Measurements from ENCODE around the gene ADAMTSL4.
"Not testable (repeated sequence)": the region's sequence is repeated elsewhere in the genome, so short reads cannot be mapped to it uniquely, and the experiment has no call there.

Gene ADAMTSL4

DNA sequence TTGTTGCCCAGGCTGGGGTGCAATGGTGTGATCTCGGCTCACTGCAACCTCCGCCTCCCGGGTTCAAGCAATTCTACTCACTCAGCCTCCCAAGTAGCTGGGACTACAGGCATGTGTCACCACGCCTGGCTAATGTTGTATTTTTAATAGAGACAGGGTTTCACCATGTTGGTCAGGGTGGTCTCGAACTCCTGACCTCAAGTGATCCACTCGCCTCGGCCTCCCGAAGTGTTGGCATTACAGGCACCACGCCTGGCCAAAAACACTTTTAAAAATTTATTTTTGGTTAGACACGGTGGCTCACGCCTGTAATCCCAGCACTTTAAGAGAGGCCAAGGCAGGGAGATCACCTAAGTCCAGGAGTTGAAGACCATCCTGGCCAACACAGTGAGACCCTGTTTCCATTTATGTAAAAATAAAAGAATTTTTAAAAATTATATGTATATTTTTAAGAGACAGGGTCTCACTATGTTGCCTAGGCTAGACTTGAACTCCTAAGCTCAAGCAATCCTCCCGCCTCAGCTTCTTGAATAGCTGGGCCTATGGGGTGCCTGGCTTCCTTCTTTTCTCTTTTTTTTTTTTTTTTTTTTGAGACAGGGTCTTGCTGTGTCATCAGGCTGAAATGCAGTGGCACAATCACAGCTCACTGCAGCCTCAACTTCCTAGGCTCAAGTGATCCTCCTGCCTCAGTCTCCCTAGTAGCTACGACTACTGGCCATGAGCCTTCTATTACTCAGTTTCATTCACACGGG lies 16.2 kb downstream of the ADAMTSL4 start:
- Mint-ChIP-seq H3K27ac (peak overlapping the region; percentile 100), H3K36me3 (ENCODE audit: low read depth) (peaks cover 14% of the 10 kb centered on the region), H3K4me3 (peak overlapping the region; percentile 41), H3K4me1 (ENCODE audit: low read depth) (peaks cover 95% of the 10 kb centered on the region)
- not testable (repeated sequence) for H3K27me3 Mint-ChIP-seq, H3K9me3 Mint-ChIP-seq

DNA sequence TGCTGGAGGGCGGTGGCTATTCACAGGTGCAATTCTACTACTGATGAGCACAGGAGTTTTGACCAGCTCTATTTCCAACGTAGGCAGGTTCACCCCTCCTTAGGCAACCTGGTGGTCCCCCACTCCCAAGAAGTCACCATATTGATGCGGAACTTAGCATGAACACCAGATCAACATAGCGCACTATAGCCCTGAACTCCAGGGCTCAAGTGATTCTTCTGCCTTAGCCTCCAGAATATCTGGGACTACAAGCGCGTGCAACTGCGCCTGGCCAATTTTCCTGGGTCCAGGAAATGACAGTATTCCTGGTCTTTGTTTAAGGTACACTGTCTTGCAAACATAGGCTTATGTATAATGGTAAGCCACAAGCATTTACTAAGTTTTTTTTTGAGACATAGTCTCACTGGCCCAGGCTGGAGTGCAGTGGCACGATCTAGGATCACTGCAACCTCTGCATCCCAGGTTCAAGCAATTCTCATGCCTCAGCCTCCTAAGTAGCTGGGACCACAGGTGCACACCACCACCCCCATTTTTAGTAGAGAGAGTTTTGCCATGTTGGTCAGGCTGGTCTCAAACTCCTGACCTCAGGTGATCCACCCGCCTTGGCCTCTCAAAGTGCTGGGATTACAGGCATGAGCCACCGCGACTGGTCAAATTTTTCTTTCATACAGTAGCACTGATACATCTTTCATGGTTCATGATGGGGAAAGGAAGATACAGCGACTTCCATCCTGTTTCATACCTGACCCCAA lies 17.6 kb downstream of the ADAMTSL4 start:
- Mint-ChIP-seq H3K4me3 (peak overlapping the region; percentile 82), H3K27me3 (no peaks in the 10 kb centered on the region), H3K9me3 (no peaks in the 10 kb centered on the region), H3K4me1 (ENCODE audit: low read depth) (peaks cover 96% of the 10 kb centered on the region), H3K27ac (peak overlapping the region; percentile 100), H3K36me3 (ENCODE audit: low read depth) (peaks cover 24% of the 10 kb centered on the region)

DNA sequence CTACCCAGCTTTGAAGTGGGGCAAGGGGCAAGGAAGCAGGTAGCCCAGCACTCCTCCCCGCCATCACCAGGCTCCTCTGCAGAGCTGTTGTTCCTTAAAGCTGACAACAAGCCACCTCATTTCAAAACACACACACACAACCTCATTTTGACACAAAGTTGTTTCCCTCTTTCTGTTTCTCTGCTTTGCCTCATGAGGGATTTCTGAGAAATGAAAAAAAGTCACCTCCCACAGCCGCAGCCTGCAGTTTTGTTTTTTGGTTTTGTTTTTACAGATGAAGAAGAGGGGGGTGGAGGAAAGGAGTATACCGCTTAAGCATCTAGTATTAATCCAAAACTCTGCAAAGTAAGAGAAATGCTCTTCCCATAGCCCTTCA lies 18.1 kb downstream of the ADAMTSL4 start:
- Mint-ChIP-seq H3K27me3 (no peaks in the 10 kb centered on the region), H3K4me1 (ENCODE audit: low read depth) (peaks cover 96% of the 10 kb centered on the region), H3K36me3 (ENCODE audit: low read depth) (peaks cover 25% of the 10 kb centered on the region), H3K27ac (peak overlapping the region; percentile 100), H3K4me3 (peak overlapping the region; percentile 82), H3K9me3 (no peaks in the 10 kb centered on the region)

DNA sequence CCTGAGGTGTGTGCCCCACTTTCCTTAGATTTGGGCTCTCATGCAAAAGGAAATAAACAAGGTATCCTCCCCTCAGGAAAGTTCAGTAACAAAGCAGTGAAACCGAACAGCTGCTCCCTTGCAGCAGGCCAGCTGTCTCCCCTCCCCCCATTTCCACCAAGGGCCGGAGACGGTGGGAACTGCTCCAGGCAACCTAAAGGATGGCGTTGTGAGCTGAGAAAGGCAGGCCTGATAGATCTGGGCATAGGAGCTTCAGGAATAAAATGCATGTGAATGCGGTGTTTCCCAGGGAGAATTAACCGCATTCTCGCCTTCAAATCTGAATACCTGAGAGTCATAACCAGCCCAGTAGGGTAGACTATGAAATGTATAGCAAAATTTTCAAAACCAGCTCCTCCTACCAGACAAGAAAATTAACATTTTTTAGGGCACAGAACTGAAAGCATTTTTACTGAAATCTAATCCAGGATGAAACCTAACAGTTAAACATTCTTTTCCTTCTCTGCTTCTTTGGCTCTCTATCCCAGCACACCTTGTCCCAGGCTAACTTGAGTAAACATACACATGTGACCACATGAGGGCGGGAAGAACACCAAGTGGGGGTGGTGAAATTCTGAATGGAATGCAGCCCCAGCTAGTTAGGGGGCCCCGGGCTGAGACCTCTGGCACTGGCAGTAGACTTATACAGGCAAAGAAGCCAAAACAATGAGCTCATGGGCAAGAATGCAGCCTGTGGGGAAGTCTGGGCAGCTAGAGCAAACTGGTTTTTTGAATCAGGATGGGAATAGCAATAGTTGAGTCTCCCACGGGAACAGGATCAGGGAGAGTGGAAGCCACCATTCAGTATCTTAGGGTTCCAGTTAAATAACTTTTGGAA lies 18.7 kb downstream of the ADAMTSL4 start:
- H3K4me3 Mint-ChIP-seq: peak overlapping the region; percentile 82
- H3K9me3 Mint-ChIP-seq: no peaks in the 10 kb centered on the region
- H3K4me1 Mint-ChIP-seq (ENCODE audit: low read depth): peaks cover 96% of the 10 kb centered on the region
- peaks cover 31% of the 10 kb centered on the region for H3K36me3 Mint-ChIP-seq (ENCODE audit: low read depth)
- no peaks in the 10 kb centered on the region for H3K27me3 Mint-ChIP-seq
- peak overlapping the region; percentile 100 for H3K27ac Mint-ChIP-seq

DNA sequence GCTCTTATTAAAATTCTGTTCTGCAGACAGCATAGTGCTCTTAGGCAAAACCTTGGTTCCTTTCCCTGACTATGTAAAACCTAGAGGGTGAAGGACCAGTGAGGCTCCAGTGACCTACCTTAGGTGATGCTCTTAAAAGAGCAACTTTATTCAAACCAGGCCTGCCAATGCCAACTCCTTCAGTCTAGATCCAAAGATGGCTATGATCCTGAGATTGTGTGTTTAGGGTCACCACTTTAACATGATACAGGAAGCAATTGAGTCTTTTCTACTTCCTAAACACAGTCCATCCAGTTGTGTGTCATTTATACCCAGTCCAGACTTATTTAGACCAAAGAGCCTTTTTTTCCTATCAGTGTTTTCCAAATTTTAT lies 19.4 kb downstream of the ADAMTSL4 start:
- no peaks in the 10 kb centered on the region for H3K27me3 Mint-ChIP-seq
- peak overlapping the region; percentile 82 for H3K4me3 Mint-ChIP-seq
- H3K4me1 Mint-ChIP-seq (ENCODE audit: low read depth): peaks cover 96% of the 10 kb centered on the region
- H3K27ac Mint-ChIP-seq: peak overlapping the region; percentile 100
- no peaks in the 10 kb centered on the region for H3K9me3 Mint-ChIP-seq
- peaks cover 38% of the 10 kb centered on the region for H3K36me3 Mint-ChIP-seq (ENCODE audit: low read depth)

DNA sequence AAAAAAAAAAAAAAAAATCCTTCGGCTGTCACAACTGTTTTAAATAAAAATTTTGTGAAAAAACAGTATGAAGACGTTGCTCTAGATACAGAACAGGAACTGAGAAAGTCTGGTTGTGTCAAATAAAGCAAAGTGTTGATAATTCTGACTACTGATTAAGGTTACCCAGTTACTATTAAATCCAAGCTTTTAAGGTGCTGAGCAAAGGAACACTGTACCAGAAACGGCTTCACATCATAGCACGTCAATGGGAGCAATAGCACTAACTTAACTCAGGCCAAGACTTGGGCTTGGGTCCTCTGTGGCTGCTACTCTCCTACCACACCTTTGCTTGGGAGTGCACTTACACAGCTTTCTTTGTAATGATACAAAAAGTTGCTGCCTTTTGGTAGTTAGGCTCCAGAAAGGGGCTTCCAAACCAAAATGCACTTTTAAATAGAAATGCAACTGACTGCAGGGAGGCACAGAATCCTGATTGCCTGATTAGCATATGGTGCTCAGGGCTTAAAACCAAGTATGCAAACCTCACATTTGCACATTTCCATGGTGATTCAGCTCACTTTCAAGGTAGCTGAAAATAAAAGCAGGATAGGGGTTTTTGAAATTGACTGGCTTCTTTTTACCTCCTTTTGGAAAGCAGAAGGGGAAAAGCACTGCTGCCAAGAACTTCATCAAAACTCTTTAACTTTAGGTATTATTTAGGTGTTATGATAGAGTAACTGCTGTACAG lies 23.9 kb downstream of the ADAMTSL4 start:
- H3K4me3 Mint-ChIP-seq: peak overlapping the region; percentile 81
- peaks cover 79% of the 10 kb centered on the region for H3K36me3 Mint-ChIP-seq (ENCODE audit: low read depth)
- peak overlapping the region; percentile 91 for H3K27ac Mint-ChIP-seq
- H3K9me3 Mint-ChIP-seq: no peaks in the 10 kb centered on the region
- no peaks in the 10 kb centered on the region for H3K27me3 Mint-ChIP-seq
- H3K4me1 Mint-ChIP-seq (ENCODE audit: low read depth): peaks cover 78% of the 10 kb centered on the region

DNA sequence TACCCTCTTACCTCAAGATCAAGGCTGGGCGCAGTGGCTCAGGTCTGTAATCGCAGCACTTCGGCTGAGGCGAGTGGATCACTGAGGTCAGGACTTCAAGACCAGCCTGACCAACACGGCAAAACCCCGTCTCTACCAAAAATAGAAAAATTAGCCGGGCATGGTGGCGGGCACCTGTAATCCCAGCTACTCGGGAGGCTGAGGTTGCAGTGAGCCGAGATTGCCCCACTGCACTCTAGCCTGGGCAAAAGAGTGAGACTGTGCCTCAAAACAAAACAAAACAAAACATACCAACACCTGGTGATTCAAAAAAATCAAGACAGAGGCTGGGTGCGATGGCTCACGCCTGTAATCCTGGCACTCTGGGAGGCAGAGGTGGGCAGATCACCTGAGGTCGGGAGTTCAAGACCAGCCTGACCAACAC lies 24.5 kb downstream of the ADAMTSL4 start:
- not testable (repeated sequence) for H3K27me3 Mint-ChIP-seq, H3K9me3 Mint-ChIP-seq
- H3K27ac Mint-ChIP-seq: peak overlapping the region; percentile 91
- H3K36me3 Mint-ChIP-seq (ENCODE audit: low read depth): peaks cover 84% of the 10 kb centered on the region
- peaks cover 76% of the 10 kb centered on the region for H3K4me1 Mint-ChIP-seq (ENCODE audit: low read depth)
- peak overlapping the region; percentile 81 for H3K4me3 Mint-ChIP-seq

DNA sequence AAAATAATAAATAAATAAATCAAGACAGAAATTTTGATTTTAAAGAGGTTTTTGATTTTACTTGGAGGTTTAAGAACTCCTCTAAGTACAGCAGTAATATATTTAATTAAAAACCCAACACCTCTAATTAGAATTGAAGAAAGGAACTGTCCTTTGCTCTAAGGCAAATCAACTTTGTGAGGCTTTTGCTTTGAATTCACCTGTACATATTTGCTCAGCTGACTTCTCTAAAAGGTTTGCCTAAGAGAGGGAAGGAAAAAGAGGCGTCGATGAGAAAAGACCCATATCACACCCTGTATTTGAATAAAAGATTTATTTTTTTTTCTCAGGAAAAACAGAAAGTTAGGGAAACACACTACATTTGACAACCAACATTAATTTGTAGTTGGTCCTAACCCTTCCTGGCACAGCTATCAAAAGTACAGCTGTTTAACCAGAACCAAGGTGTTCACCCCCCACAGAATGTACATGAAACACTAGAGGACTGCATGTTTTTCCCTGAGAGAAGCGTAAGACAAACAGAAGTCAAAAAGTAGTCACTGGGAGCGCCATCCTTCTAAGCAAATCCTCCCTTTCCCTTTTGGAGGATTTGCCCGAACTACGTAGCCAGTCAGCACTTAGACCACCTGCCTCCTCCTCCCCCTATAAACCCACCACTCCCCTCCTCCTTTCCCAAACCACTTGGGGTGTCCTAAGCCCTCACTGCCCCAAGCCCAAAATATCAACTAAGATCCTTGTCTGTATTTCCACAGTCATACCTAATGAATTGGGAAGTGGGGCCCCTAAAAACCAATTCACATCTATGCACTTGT lies 25.3 kb downstream of the ADAMTSL4 start:
- H3K27ac Mint-ChIP-seq: peak overlapping the region; percentile 96
- H3K36me3 Mint-ChIP-seq (ENCODE audit: low read depth): peaks cover 88% of the 10 kb centered on the region
- no peaks in the 10 kb centered on the region for H3K9me3 Mint-ChIP-seq
- H3K4me1 Mint-ChIP-seq (ENCODE audit: low read depth): peaks cover 71% of the 10 kb centered on the region
- peak overlapping the region; percentile 100 for H3K4me3 Mint-ChIP-seq
- no peaks in the 10 kb centered on the region for H3K27me3 Mint-ChIP-seq

DNA sequence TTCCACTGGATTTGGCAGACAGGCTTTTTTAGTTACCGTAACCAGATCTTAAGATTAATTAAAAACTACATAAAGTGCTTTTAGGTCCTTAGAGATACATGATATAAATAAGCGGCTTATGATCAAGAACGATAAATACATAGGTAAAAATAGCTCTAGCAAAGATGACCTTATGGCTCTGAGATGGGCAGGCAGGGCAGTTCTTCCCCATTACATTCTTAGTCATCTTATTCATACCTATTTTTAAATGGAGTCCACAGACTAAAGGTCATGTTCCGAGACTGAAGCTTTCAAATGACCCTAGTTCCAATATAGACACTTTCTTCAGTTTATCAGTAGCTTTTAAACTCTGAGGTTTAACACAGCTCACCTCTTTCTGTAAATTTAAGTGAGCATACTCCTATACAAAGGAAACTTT lies 25.9 kb downstream of the ADAMTSL4 start:
- Mint-ChIP-seq H3K36me3 (ENCODE audit: low read depth) (peaks cover 83% of the 10 kb centered on the region), H3K9me3 (no peaks in the 10 kb centered on the region), H3K27me3 (no peaks in the 10 kb centered on the region), H3K4me1 (ENCODE audit: low read depth) (peaks cover 69% of the 10 kb centered on the region), H3K27ac (peak overlapping the region; percentile 96), H3K4me3 (peak overlapping the region; percentile 100)

DNA sequence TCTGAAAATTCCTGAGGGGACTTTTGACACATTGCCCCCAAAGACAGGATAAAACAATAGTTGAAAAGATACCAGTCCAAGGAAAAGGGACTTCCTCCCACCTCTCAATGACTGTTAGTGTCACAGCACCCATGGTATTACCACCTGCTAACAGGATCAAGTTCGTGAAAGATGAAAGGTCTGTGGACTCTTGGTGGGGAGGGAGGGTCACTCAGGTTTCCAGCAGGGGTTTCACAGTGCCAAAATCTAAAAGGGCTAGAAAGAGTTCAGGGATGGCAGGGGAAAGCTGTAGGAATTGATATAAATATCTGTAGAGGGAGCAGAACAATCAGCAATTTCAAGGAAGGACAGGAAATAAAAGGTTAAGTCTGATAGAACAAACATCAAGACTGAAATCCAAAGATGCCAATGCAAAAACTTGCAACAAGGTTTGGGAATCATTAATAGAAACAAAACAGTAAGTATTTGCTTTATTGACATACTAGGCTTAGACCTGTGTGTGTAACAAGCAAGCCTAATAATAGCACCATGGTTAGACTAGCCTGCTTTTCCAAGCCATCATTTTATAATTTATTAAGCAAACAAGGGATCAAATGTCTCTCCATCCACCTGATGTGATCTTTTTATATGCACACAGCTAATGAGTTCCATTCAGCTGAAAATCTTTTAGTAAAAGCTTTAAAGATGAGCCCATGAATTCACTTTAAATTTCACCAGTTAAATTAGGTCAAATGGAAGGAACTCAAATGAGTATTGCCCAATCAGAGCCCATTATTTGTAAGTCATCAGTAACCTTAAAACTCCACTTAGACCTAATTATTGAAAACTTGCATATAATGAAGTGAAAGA lies 26.5 kb downstream of the ADAMTSL4 start:
- Mint-ChIP-seq H3K27me3 (no peaks in the 10 kb centered on the region), H3K27ac (peak overlapping the region; percentile 96), H3K9me3 (no peaks in the 10 kb centered on the region), H3K4me3 (peak overlapping the region; percentile 100), H3K36me3 (ENCODE audit: low read depth) (peaks cover 79% of the 10 kb centered on the region), H3K4me1 (ENCODE audit: low read depth) (peaks cover 69% of the 10 kb centered on the region)

DNA sequence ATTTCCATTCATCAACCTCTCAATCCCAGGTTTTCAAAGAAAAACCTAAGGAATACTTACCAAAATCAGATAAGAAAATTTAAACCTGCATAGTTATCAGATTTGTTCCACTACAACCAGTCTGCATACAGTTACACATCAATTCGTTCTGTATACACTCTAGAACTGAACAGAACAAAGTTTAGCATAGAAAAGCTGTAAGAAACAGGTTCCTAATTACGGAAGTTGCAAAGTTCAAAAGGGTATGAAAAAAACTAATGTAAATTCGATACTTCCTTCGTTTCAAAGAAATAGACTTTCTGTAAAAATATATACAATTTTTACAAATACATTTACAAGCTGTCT lies 27.1 kb downstream of the ADAMTSL4 start:
- H3K36me3 Mint-ChIP-seq (ENCODE audit: low read depth): peaks cover 73% of the 10 kb centered on the region
- H3K4me3 Mint-ChIP-seq: peak overlapping the region; percentile 100
- H3K27ac Mint-ChIP-seq: peak overlapping the region; percentile 96
- H3K27me3 Mint-ChIP-seq: no peaks in the 10 kb centered on the region
- H3K4me1 Mint-ChIP-seq (ENCODE audit: low read depth): peaks cover 68% of the 10 kb centered on the region
- no peaks in the 10 kb centered on the region for H3K9me3 Mint-ChIP-seq

DNA sequence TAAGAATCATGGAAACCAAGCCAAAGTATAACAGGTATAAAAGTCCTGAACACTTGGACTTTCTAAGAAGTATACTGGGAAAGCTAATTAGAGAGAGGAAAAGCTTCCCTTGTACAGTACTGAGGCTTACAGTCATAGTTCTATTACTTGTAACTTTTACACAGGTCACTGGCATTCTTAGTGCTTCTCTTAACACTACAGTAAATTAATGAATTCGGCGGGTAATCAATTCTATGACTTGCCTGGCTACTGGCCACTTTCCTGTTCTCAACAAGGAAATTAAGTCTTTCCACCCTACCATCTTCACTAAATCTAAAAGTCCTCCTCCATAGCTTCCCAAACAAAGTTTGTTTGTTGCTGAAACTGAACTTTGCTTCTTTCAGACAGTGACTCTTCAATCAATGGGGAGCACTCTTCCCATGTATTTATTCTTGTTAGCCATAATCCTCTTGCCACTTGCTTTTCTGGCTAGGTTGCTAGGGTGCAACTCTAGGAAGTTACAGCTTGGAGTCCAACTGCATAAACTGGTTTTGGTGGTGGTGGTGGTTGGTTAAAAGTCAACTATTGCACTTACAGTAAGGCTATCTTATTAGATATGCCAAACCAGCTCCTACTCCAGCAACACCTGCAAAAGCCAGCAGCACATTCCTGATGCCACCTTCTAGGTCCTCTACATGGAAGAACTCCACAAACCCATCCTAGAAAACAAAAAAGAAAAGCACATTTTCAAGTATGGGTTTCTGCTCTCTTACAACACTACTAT lies 27.8 kb downstream of the ADAMTSL4 start:
- peak overlapping the region; percentile 99 for H3K27ac Mint-ChIP-seq
- peak overlapping the region; percentile 100 for H3K4me3 Mint-ChIP-seq
- H3K9me3 Mint-ChIP-seq: no peaks in the 10 kb centered on the region
- H3K36me3 Mint-ChIP-seq (ENCODE audit: low read depth): peaks cover 71% of the 10 kb centered on the region
- H3K27me3 Mint-ChIP-seq: no peaks in the 10 kb centered on the region
- H3K4me1 Mint-ChIP-seq (ENCODE audit: low read depth): peaks cover 63% of the 10 kb centered on the region
